Loucy (cell line): ENCODE measurements around the gene DDB1.

Source experiments
- CTCF ChIP-seq: fragments of 200-600 bp; sonication (generic); conservative IDR thresholded peaks from 2 replicates; pipeline ENCODE4 v1.5.1; 2014; ENCODE audit warnings: mild to moderate bottlenecking, antibody characterized with exemption, low read length
- EZH2phosphoT487 ChIP-seq: fragments of 200-600 bp; IDR thresholded peaks from 2 replicates; pipeline ENCODE4 v1.6.1; 2018; ENCODE audit warnings: antibody characterized with exemption, mild to moderate bottlenecking, moderate library complexity, borderline replicate concordance

GRCh38 chr11:61278001-61278470 lies 54.9 kb downstream of the DDB1 start:
- TF ChIP-seq CTCF (no peak), EZH2phosphoT487 (no peak)
